Measurements from ENCODE around the gene GAPDHS. TPM values are rescaled to one million over a fixed set of nuclear protein-coding genes. Genes with fewer than 3 reads are reported as not detected.

GAPDHS gene
- total RNA-seq, 1 donor from 2014 or later: not detected

DNA sequence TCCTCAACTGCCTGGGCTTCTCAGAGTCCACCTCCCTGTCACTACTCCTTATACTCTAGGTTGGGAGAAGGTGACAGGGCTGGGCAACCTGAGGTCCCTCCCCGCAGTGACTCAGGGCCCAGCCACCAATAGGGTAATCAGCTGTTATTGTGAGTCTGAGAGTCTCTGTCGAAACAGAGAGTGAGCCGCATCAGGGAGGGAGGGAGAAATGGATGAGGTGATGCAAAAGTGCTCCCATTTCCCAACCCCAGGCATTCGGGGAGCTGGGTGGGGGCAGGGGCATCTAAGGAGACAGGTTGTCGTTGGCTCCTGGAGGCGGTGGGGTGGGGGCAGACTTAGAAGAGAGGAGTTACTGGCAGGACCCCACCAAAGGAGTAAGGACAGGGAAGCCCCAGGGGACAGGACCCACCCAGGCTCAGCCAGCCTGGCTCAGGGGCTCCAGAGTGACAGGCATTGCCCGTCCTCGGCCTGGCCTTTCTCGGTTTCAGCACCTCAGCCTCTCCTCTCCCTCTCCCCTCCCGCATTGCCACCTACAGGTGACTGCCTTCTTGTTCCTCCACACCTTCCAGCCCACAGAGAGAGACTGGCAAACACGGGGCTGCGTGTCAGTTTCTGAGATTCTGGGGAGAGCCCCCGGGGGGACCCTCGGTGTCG is 19.5 kb upstream of the GAPDHS start, which contains the start of gene DMKN:
Gene DMKN, minus strand, starts transcription at position 22 of the 654 bp plus-strand sequence. CDS start 174 bp downstream, outside the sequence.
- TF ChIP-seq, protein P1, sequence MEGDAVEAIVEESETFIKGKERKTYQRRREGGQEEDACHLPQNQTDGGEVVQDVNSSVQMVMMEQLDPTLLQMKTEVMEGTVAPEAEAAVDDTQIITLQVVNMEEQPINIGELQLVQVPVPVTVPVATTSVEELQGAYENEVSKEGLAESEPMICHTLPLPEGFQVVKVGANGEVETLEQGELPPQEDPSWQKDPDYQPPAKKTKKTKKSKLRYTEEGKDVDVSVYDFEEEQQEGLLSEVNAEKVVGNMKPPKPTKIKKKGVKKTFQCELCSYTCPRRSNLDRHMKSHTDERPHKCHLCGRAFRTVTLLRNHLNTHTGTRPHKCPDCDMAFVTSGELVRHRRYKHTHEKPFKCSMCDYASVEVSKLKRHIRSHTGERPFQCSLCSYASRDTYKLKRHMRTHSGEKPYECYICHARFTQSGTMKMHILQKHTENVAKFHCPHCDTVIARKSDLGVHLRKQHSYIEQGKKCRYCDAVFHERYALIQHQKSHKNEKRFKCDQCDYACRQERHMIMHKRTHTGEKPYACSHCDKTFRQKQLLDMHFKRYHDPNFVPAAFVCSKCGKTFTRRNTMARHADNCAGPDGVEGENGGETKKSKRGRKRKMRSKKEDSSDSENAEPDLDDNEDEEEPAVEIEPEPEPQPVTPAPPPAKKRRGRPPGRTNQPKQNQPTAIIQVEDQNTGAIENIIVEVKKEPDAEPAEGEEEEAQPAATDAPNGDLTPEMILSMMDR (IDR thresholded peaks at IDR 0.05; ENCODE audit: unreplicated experiment): no peak

DNA sequence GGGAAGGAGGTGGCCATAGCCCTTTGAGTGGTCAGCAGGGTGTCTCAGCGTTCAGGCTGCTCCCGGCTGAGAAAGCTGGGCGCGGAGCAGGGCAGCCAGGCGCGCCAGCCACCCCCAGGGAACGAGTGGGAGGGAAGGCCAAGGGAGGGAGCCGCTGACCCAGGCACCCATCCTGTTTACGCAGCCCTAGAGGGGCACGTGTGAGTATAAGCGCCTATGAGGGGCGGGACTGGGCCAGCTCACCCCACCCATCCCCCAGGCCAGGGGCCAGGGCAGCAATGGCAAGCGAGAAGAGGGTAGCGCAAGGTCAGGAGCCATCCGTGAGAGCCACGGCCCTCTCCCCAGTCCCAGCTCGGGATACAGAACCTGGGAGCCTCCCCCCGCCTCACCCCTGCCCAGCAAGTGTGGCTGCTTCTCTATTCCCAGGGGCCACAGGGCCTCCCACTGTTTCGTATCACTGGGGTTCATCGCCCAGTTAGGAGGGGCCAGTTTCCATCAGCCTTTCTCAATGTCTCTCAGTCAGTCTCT is 18.9 kb upstream of the GAPDHS start:
- TF ChIP-seq, protein P1 (IDR thresholded peaks at IDR 0.05; ENCODE audit: unreplicated experiment): no peak
- H3K27ac Mint-ChIP-seq (ENCODE audit: unreplicated experiment): no peak overlapping the region
- DNase-seq (ENCODE audit: low spot score): no peak
- peaks cover 17% of the 10 kb centered on the region for H3K27me3 Mint-ChIP-seq (ENCODE audit: unreplicated experiment)
- no peaks in the 10 kb centered on the region for H3K36me3 Mint-ChIP-seq (ENCODE audit: low read depth, unreplicated experiment)
- no peak overlapping the region for H3K4me3 Mint-ChIP-seq (ENCODE audit: unreplicated experiment)
- H3K9me3 Mint-ChIP-seq (ENCODE audit: unreplicated experiment): no peaks in the 10 kb centered on the region
- peaks cover 1% of the 10 kb centered on the region for H3K4me1 Mint-ChIP-seq (ENCODE audit: unreplicated experiment)

More for the DNA sequence above, 19.5 kb upstream of the GAPDHS start, which contains the start of gene DMKN:
- Mint-ChIP-seq H3K4me1 (ENCODE audit: unreplicated experiment) (peaks cover 4% of the 10 kb centered on the region), H3K4me3 (ENCODE audit: unreplicated experiment) (no peak within 1 kb of the TSS), H3K27ac (ENCODE audit: unreplicated experiment) (no peak within 1 kb of the TSS), H3K36me3 (ENCODE audit: low read depth, unreplicated experiment) (no peaks in the 10 kb centered on the region), H3K9me3 (ENCODE audit: unreplicated experiment) (no peaks in the 10 kb centered on the region), H3K27me3 (ENCODE audit: unreplicated experiment) (peaks cover 18% of the 10 kb centered on the region)
- no peak for DNase-seq (ENCODE audit: low spot score)

DNA sequence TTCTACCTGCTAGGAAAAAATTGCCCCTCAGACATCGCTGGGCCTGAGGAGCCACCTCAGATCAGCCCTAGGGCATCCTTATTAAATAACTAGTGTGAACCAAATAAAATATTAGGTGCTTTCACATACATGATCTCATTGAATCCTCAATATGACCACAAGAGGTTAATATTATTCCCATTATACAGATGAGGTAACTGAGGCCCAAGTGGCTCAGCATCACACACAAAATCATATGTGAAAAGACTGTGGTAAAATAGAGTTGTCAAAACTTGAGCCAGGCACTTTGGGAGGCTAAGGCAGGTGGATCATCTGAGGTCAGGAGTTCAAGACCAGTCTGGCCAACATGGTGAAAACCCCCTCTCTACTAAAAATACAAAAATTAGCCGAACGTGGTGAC is 16.9 kb upstream of the GAPDHS start:
- TF ChIP-seq, protein P1 (IDR thresholded peaks at IDR 0.05; ENCODE audit: unreplicated experiment): no peak
- no peak for DNase-seq (ENCODE audit: low spot score)
- Mint-ChIP-seq H3K9me3 (ENCODE audit: unreplicated experiment) (no peaks in the 10 kb centered on the region), H3K4me3 (ENCODE audit: unreplicated experiment) (no peak overlapping the region), H3K4me1 (ENCODE audit: unreplicated experiment) (no peaks in the 10 kb centered on the region), H3K27ac (ENCODE audit: unreplicated experiment) (no peak overlapping the region), H3K27me3 (ENCODE audit: unreplicated experiment) (peaks cover 19% of the 10 kb centered on the region), H3K36me3 (ENCODE audit: low read depth, unreplicated experiment) (no peaks in the 10 kb centered on the region)

DNA sequence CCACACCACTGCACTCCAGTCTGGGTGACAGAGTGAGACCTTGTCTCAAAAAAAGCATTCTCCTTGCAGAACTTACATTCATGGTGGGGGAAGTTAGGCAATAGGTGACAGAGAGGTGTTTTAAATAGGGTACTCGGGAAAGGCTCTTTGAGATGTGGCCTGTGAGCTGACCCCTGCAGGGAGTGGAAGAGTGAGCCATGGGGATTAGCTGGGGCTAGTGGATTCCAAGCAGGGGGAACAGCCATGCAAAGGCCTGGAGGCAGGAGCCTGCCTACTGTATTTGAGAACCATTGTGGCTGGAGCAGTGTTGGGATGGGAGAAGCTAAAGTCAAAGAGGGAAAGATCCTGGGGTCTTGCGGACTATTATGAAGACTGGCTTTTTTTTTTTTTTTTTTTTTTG is 15.9 kb upstream of the GAPDHS start:
- Mint-ChIP-seq H3K27me3 (ENCODE audit: unreplicated experiment) (peaks cover 13% of the 10 kb centered on the region), H3K9me3 (ENCODE audit: unreplicated experiment) (no peaks in the 10 kb centered on the region), H3K36me3 (ENCODE audit: low read depth, unreplicated experiment) (no peaks in the 10 kb centered on the region), H3K4me1 (ENCODE audit: unreplicated experiment) (no peaks in the 10 kb centered on the region), H3K27ac (ENCODE audit: unreplicated experiment) (no peak overlapping the region), H3K4me3 (ENCODE audit: unreplicated experiment) (no peak overlapping the region)
- DNase-seq (ENCODE audit: low spot score): no peak
- TF ChIP-seq, protein P1 (IDR thresholded peaks at IDR 0.05; ENCODE audit: unreplicated experiment): no peak

DNA sequence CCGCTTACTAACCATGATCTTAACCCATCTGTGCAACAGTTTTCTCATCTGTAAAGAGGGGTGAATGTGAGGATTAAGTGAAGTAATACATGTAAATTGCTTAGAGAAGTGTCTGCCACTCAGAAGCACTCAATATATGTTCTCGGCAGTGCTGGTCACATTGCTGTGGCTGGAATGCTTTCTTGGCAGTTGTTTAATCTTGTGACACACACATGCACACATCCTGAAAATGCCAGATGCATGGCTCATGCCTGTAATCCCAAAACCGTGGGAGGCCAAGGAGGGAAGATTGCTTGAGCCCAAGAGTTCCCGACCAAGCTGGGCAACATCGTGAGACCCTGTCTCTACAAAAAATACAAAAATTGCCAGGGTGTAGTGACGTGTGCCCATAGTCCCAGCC is 14.9 kb upstream of the GAPDHS start:
- H3K27ac Mint-ChIP-seq (ENCODE audit: unreplicated experiment): no peak overlapping the region
- H3K27me3 Mint-ChIP-seq (ENCODE audit: unreplicated experiment): peaks cover 17% of the 10 kb centered on the region

More for the DNA sequence above, 14.9 kb upstream of the GAPDHS start:
- TF ChIP-seq, protein P1 (IDR thresholded peaks at IDR 0.05; ENCODE audit: unreplicated experiment): no peak
- no peak for DNase-seq (ENCODE audit: low spot score)
- Mint-ChIP-seq H3K9me3 (ENCODE audit: unreplicated experiment) (no peaks in the 10 kb centered on the region), H3K36me3 (ENCODE audit: low read depth, unreplicated experiment) (no peaks in the 10 kb centered on the region), H3K4me1 (ENCODE audit: unreplicated experiment) (no peaks in the 10 kb centered on the region), H3K4me3 (ENCODE audit: unreplicated experiment) (no peak overlapping the region)

All from endothelial cell (in vitro differentiated cells).